Activated CD4-positive, alpha-beta T cell treated with anti-CD3 and anti-CD28 coated beads for 4 hours (primary cell): ENCODE results near the gene XRCC4.

Experiments
- DNase-seq, 2 donors: peaks; one replicate each; pipeline ENCODE4 v3.0.0-alpha.2; 2020

The XRCC4 gene

DNA sequence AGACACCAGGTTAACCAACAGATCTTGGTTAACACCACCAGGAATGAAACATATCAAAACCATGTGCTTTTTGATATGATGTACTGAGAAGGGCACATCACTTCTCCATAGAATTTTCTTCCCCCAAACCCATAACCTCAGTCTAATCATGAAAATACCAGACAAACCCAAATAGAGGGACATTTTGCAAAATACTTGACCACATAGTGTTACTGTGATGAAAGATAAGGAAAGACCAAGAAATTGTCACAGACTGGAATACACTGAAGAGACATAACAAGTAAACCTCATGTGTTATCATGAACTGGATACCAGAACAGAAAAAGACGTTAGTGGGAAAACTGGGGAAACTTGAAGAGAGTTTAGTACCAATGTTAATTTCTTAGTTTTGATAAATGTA is 319.3 kb downstream of the XRCC4 start:
- no peak for DNase-seq

DNA sequence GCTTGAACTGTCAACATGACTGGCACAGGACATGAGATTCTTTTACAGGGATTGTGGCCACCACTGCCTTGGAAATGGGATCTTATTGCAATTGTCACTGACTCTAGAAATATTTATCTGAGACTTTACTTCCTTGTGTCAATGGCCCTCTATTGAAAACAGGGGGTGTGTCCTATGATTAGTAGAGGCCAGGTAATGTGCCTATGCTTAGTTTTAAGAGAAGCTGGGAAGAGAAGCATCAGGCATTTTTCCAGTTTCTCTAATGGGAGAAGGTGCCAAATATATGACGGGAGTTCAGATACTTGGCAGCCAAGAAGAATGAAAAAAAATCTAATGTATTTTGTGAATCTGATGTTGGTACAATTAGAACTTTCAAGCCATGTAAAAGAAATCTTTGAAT is 320.3 kb downstream of the XRCC4 start:
- no peak for DNase-seq

DNA sequence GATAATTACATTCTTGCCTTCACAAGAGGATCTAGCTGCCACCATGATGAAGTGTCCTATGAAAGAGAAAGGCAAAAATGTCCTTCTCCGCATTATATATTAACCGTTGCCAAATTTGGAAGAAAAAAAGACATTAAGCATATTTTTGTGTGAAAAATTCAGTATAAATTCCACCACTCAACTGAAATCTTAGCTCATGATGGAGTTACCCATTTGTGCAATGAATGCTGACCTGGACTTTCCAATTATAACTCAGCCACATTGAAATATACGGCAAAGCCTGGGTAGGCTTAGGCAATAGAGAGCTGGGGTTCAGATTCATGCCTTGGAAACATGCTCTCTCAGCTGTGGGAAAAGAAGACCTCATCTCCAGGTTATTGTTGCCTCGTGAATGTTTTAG is 322.9 kb downstream of the XRCC4 start:
- DNase-seq, result no peak

DNA sequence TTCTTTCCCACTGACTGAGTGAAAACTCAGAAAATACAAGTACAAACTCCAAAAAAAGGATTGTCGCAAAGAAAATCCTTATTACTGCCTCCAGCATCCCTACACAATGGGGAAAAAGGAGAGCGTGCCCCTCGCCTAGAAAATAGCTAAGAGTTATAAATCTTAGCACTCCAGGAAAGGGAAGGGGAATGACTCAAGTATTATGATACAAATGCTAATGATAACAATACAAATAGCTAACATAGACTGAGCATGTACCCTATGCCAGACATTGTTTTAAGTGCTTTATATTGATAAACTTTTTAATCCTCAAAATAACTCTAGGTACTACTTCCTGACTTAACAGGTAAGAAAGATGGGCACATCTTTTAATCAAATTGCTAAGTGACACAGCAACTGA is 323.4 kb downstream of the XRCC4 start:
- DNase-seq, result no peak

DNA sequence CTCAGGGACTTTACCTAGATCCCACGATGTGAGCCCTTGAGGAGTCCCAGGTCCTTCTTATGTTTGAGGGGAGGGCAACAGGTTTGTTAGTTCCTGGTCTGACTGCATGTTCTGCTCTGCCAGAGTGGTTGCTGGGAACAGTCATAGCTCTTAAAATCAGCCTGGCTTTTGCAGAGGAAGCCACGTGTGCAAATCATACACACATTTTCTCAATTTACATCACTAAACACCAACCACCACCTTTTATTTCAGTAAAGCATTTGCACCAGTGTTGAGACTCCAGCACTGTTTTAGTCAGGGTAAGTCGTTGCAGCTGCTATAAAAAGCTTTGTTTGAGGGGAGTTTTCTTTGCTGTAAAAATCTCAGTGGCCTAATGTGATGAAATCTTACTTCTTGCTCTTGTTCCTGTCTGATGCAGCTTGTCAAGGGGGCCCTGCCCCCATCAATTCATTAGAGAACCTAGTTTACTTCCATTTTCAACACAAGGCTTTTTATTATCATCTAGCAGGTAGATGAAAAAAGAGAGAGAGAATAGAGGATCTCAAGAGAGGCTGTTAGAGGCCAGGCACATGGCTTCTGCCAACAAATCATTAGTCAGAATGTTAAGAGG is 323.9 kb downstream of the XRCC4 start:
- no peak for DNase-seq

DNA sequence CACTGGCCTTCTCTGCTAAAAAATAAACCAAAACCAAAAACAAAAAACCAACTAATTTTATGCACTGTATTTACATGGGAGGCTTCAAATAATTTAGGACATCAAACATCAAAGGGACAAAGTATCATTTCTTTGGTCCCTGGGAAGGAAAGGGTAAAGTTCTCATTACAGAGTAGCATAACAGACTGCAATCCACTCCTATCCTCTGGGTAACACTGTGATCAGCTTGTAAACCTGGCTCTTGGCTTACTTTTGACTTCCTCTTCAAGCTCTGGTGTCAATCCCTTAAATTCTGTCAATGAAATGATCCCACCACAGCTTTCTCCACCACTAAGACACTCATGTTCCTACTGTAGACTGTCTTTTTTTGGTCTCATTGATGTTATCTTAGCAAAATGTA is 324.4 kb downstream of the XRCC4 start:
- DNase-seq, result no peak
